ENCODE data around the gene PRRT3.

Gene PRRT3

GRCh38 chr3:9906480-9906879, 45.7 kb downstream of the PRRT3 start:
- no peaks in the 10 kb centered on the region for H3F3A ChIP-seq (ENCODE audit: insufficient read depth)
- no peak overlapping the region for H3K4me3 ChIP-seq (ENCODE audit: insufficient read depth, low read length, poor library complexity, severe bottlenecking)
- H3K4me2 ChIP-seq (ENCODE audit: low read depth, low read length, poor library complexity, severe bottlenecking), result no peak overlapping the region
- H3K9ac ChIP-seq (ENCODE audit: low read length), result no peak overlapping the region
- H3K79me2 ChIP-seq (ENCODE audit: insufficient read depth, low read length), result no peaks in the 10 kb centered on the region
- H3K27ac ChIP-seq (ENCODE audit: low read depth, low read length), result no peak overlapping the region
- TF ChIP-seq CTCF (IDR thresholded peaks at IDR 0.05; ENCODE audit: insufficient read depth, low read length, poor library complexity, severe bottlenecking), result no peak
- TF ChIP-seq EZH2phosphoT487 (conservative IDR thresholded peaks at IDR 0.05; ENCODE audit: low read length), result no peak
- H2AFZ ChIP-seq (ENCODE audit: low read depth, low read length, severe bottlenecking), result no peak overlapping the region
- H3K9me3 ChIP-seq (ENCODE audit: insufficient read depth, low read length), result no peaks in the 10 kb centered on the region
- no peaks in the 10 kb centered on the region for H4K20me1 ChIP-seq (ENCODE audit: low read depth, low read length)
- no peaks in the 10 kb centered on the region for H3K36me3 ChIP-seq (ENCODE audit: low read length)
- H3K27me3 ChIP-seq (ENCODE audit: low read length), result no peaks in the 10 kb centered on the region
- no peaks in the 10 kb centered on the region for H3K9me2 ChIP-seq (replicated peaks; ENCODE audit: insufficient read depth, low read length)

GRCh38 chr3:9903904-9904303, 48.3 kb downstream of the PRRT3 start:
- no peak overlapping the region for H3K27ac ChIP-seq (ENCODE audit: low read depth, low read length)
- no peaks in the 10 kb centered on the region for H4K20me1 ChIP-seq (ENCODE audit: low read depth, low read length)
- H3K27me3 ChIP-seq (ENCODE audit: low read length), result no peaks in the 10 kb centered on the region
- no peaks in the 10 kb centered on the region for H3K36me3 ChIP-seq (ENCODE audit: low read length)
- no peaks in the 10 kb centered on the region for H3K9me3 ChIP-seq (ENCODE audit: insufficient read depth, low read length)
- H3F3A ChIP-seq (ENCODE audit: insufficient read depth), result no peaks in the 10 kb centered on the region
- no peak for TF ChIP-seq EZH2phosphoT487 (conservative IDR thresholded peaks at IDR 0.05; ENCODE audit: low read length)
- TF ChIP-seq CTCF (IDR thresholded peaks at IDR 0.05; ENCODE audit: insufficient read depth, low read length, poor library complexity, severe bottlenecking), result no peak
- no peaks in the 10 kb centered on the region for H3K79me2 ChIP-seq (ENCODE audit: insufficient read depth, low read length)
- no peak overlapping the region for H3K4me3 ChIP-seq (ENCODE audit: insufficient read depth, low read length, poor library complexity, severe bottlenecking)
- no peak overlapping the region for H2AFZ ChIP-seq (ENCODE audit: low read depth, low read length, severe bottlenecking)
- H3K9ac ChIP-seq (ENCODE audit: low read length), result no peak overlapping the region
- no peak overlapping the region for H3K4me2 ChIP-seq (ENCODE audit: low read depth, low read length, poor library complexity, severe bottlenecking)
- no peaks in the 10 kb centered on the region for H3K9me2 ChIP-seq (replicated peaks; ENCODE audit: insufficient read depth, low read length)

- Histone ChIP-seq H3K27ac (ENCODE audit: low read depth, low read length) (no peak overlapping the region), H2AFZ (ENCODE audit: low read depth, low read length, severe bottlenecking) (no peak overlapping the region), H3K79me2 (ENCODE audit: insufficient read depth, low read length) (no peaks in the 10 kb centered on the region), H3K4me2 (ENCODE audit: low read depth, low read length, poor library complexity, severe bottlenecking) (no peak overlapping the region), H3K27me3 (ENCODE audit: low read length) (no peaks in the 10 kb centered on the region), H4K20me1 (ENCODE audit: low read depth, low read length) (no peaks in the 10 kb centered on the region), H3K9me2 (replicated peaks; ENCODE audit: insufficient read depth, low read length) (no peaks in the 10 kb centered on the region), H3F3A (ENCODE audit: insufficient read depth) (no peaks in the 10 kb centered on the region), H3K9me3 (ENCODE audit: insufficient read depth, low read length) (no peaks in the 10 kb centered on the region), H3K4me3 (ENCODE audit: insufficient read depth, low read length, poor library complexity, severe bottlenecking) (no peak overlapping the region), H3K9ac (ENCODE audit: low read length) (no peak overlapping the region), H3K36me3 (ENCODE audit: low read length) (no peaks in the 10 kb centered on the region)
- TF ChIP-seq CTCF (IDR thresholded peaks at IDR 0.05; ENCODE audit: insufficient read depth, low read length, poor library complexity, severe bottlenecking), result no peak
- no peak for TF ChIP-seq EZH2phosphoT487 (conservative IDR thresholded peaks at IDR 0.05; ENCODE audit: low read length)
These were observed 49.0 kb downstream of the PRRT3 start for GRCh38 chr3:9903238-9903624.
